Glomerular endothelial cell (primary cell): ENCODE measurements around the gene SULT4A1. TPM values are rescaled to one million over a fixed set of nuclear protein-coding genes. Genes with fewer than 3 reads are reported as not detected.
A peak's percentile ranks its signal among the peaks of the same experiment; 100 is the strongest.
"Not testable (repeated sequence)": the region's sequence is repeated elsewhere in the genome, so short reads cannot be mapped to it uniquely, and the experiment has no call there.

ENCODE experiments used
- DNase-seq: peaks from one replicate; pipeline ENCODE4 v3.0.0-alpha.2; 2011; ENCODE audit warnings: low read depth, low spot score; ENCODE audit errors: extremely low read depth
- total RNA-seq: library from RNA; depleted of rRNA; stranded (reverse); fragments of >200 nt; gene quantifications from 2 replicates; pipeline ENCODE4 v1.2.3, GENCODE V29; 2015

The SULT4A1 gene
- total RNA-seq, 1 donor from 2014 or later: 1.5 TPM

DNA sequence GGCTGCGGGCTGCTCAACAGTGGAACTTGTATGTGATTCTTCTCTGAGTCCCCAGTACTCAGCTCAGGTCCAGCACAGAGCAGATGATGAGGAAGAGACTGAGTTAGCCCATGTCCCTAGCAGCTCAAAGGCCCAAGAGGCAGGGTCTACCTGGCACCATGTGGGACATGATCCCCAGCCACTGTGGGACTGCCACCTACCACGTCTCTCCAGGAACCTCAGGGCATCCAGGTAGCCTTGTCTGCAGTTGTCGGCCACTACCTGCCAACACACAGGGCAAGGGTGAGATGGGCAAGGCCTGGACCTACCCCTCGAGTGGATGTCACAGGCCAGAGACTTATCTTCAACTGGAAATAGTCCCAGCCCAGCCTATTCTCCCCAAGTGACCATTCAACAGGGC, 25.1 kb upstream of the SULT4A1 start:
- DNase-seq: no peak

DNA sequence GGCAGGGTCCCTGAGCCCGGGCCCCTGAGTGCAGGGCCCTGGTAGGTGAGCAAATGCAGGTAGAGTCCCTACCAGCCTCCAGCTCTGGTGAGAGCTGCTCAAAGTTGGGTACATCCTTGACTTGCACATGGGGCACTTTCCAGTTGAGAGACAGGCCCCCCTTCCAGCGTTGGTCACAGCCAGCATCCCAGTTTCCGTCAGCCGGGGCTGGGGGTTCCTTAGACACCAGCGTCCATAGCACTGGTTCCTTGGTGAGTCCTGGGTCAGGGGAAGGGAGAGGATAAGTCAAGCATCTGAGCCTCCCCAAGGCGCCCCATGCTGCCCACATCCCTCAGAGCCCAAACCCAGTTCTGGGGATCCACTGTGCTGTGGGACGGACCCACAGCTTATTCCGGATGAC, 23.9 kb upstream of the SULT4A1 start:
- DNase-seq: no peak

DNA sequence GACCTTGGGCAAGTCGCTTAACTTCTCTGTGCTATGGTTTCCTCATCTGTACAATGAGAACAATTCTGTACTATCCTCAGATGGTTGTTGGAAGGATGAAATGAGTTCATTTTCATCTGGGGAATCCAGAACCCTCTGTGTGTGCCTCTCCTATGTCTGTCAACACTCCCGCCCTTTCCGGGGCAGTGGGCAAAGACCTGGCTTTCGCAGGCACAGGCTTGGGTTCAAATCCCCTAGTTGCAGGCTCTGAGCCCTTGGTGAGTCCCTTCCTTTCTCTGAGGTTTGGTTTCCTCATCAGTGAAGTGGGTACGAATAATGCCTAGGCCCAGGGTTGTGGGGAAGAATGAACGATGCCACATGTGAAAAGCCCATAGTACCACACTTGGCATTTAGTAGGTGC, 23.5 kb upstream of the SULT4A1 start:
- no peak for DNase-seq

DNA sequence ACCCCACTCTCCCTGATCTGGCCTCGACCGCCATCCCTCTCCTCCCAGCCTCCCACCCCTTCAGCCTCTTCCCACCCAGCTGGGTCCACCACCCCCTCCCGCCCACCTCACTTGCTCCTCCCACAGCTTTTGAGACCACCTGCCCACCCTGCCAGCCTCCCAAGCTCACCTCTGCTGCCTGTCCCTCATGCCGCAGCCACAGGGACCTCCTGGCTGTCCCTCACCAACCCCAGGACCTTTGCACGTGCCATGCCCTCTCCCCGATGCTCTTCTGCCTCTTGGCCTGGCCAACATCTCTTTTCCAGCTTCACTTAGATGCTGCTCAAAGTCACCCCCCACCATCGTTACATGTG, 23.0 kb upstream of the SULT4A1 start:
- DNase-seq: no peak

DNA sequence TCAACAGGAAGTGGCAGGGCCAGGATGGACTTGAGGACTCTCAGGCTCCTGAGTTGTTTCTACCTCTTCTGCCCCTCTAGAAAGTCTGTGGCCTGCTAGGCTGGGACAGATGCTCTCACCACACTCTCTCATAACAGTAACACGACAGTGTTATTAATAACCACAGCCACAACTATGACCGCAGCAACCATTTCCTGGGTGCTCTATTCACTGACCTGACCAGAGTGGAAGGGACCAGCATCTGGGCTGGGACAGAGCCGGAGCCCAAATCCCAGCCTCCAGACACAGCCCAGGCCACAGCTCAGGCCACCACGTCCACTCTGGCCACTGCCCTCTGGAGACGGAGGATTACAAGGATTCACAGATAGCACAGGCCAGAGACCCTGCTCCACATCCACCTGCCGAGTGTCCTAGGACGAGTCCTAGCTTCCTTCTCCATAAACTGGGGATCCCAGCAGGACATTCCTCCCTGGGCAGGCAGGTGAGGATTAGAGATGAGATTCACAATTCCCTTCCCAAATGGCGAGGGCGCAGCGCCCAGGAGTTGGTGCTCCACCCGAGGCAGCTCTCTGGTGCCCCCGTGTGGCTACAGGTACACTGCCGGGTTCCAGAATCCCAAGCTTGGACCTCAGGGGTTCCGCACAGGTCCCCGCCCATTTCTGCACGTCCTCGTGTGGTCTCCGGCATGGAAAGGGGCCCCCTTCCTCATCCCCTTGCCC, 22.4 kb upstream of the SULT4A1 start:
- no peak for DNase-seq

DNA sequence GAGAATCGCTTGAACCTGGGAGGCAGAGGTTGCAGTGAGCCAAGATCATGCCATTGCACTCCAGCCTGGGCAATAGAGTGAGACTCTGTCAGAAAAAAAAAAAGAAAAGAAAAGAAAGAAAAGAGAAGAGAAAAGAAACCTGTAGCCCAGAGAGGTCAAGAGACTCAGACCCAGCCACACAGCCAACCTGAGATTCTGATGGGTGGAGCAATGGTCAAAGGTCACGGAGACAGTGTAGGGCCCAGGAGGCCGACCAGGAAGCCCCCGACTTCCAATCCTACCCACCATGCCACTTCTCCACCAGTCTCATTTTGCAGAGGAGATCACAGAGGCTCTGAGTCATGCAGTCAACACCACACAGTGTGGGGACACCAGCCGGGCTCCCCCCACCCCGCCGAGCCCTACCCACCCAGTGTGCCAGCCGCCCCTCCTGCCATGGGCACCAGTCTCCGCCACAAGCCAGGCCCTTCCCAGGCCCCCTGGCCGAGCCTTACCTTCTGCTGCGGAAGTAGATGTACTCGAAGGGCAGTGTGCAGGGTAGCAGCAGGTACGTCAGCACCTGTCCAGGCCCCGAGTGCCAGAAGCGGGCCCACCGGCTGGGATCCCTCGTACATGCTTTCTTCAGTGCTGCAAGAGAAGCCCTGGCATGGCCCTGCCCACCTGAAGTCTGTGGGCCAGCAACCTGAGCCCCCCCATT, 21.6 kb upstream of the SULT4A1 start:
- no peak for DNase-seq

DNA sequence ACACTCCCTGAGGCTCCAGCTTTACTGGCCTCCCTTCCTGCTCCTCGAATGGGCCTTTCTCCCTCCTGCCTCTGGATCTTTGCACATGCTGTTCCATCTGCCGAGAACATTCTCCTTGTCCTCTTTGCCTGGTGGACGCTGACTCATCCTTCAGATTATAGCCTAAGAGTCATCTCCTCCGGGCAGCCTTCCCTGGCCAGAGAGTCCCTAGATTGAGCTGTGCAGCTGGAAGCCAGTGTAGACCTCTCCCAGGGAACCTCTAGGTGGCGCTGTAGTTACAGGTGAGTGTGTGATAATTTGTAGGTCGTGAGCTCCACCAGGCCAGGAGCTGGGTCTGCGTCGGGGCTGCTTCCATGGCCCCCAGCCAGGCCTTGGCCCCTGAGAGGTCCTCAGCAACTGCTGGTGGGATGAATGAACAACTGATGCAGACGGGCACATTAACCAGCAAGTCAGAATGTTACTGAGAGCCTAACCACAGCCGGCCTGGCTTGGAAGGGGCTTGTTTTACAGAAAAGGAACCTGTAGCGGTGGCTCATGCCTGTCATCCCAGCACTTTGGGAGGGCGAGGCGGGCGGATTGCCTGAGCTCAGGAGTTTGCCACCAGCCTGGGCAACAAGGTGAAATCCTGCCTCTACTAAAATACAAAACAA, 20.8 kb upstream of the SULT4A1 start:
- peak; percentile 31 for DNase-seq

DNA sequence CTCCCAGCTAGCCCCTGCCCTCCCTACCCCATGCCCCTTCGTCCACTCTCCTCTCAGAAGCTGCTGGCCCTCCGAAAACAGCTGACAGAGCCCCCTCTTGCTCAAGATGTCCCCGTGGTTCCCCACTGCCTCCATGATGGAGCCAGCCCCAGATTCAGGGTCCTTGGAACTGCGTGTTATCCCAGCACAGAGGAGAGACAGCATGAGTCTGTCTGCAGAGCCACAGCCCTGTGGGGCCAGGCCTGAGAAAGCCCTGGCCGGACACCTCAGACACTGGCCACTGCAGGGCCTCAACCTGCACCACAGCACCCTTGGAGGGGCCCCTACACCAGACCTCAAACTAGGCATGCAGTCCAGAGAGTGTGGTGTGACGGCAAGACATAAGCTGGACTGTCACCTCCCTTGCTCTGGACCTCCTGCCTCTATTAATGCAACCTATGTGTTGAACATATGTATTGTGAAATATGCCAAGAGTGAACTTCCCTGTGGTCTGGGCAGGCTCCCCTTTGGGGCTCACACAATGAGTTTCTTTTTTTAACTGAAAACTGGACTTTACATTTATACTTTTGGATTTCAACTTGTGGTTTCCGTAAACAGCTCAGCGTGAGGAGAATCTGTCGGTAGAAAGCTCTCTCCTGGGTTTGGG, 19.9 kb upstream of the SULT4A1 start:
- DNase-seq: no peak

DNA sequence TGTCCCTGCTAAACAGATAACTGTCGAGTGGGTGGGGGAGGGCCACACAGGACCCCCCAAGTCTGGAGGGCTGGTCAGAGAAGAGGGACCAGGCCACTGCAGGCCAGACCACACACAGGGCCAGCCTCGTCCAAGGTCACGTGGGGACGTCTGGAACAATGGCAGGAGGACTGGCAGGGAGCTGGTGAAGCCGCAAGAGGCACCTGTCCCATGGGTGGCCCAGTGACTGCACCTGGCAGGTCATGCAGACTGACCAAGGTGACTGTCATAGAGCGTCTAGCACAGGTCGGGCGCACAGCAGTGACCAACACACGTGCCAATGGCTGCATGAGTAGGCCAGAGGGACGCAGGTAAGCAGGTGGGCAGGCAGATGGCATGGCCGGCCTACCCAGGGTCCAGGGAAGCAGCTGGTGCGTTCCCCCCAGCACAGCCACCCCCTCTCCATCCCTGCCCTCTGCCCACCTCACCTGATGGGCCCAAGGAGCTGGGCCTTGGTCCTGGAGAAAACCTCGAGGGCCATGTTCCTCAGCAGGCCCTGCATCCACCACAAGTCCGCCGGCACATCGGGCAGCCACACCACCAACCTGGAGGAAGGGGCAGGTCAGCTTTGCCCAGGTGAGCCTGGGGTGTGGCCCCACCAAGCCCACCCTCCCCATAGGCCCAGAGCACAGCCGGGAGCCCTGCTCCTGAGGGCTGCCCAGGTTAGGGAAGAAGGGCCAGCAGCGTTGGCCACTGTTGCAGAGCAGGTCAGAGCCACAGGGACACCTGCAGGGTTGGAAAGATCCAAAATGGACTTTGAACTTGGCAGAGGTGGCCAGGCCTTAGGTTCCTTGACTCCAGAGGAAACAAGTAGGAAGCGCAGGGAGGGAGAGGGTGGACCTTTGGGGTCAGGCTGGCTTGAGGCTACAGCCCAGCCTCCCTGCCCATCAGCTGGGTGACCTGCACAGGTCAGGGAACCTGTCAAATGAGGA, 19.1 kb upstream of the SULT4A1 start:
- DNase-seq: no peak

DNA sequence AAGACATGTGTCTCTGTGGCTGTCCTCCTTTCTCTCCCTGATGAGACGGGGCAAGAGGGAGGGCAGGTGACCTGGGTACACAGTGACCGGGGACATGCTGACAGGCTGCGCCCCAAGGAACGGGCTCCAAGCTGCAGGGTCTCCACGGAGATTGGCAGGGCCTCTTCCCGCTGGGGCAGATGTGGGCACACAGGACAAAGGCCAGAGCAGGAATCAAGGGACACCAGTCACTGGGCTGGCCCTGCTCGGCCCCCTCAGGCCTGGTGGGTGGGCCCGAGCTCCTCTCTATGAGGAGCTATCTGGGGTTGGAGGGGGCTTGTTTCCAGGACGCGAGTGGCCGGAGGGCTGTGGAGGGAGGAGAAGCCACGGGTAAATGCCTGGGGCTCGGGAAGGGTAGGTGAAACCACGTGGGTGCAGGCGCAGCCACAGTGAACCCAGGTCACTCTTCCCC, 18.3 kb upstream of the SULT4A1 start:
- DNase-seq: no peak

DNA sequence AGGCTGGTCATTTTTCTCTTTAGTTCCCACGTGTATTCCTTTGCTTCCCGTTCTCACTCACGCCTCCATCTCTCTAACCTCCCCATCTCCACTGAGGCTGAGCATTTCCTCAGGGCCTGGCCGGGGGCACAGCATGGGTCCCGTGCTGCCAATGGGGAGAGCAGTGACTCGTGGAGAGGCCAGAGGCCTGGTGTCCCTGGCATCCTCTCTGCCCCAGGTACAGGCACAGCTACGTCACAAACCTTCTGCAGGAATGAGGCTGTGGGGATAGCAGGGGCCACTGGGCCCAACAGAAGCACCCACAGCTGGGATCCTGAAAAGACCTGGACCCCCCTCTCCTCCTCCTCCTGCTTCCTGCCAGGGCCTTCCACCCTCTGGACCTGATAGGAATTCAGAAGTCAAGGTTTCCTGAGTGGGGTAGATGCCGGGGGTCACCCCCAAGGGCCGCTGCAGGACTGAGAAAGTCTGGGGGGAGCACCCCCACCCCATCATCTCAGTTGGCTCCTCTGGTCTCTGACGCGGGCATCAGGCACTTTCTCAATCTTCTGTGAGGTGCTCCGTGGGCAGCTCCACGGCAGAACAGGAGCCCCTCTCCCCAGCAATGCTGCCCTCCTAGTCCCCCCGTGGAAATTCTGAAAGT, 17.7 kb upstream of the SULT4A1 start:
- DNase-seq: no peak

DNA sequence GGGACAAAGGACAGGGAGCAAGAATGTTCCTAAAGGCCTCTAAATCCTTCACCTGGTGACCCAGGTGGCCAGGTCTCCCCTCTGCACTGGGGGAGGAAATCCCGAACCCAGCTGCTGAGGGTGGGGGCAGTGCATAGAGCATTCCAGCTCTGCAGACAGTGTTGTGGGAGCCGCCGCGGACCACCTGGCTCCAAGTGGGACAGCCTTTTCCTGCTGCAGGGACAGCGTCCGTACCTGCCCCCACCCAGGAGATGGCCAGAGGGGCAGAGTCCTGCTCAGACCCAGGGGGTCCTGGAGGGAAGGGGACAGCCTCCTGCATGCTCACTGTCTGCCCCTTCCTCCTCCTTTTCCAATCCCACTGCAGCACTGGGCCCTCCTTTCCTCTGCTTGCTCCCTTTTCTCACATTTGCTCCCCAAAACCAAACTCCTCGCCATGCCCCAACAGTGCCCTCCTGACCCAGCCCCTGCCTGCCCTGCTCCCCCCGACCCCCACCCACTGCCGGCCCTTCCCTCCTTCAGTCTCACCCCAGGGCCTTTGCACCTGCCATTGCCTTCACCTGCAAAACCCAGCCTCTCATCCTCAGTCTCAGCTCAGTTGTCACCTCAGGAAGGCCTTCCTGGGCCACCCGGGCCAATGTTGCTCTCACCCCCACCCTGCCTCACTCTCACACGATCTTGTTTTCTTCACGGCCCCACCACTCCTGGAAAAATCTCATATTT, 16.7 kb upstream of the SULT4A1 start:
- no peak for DNase-seq

DNA sequence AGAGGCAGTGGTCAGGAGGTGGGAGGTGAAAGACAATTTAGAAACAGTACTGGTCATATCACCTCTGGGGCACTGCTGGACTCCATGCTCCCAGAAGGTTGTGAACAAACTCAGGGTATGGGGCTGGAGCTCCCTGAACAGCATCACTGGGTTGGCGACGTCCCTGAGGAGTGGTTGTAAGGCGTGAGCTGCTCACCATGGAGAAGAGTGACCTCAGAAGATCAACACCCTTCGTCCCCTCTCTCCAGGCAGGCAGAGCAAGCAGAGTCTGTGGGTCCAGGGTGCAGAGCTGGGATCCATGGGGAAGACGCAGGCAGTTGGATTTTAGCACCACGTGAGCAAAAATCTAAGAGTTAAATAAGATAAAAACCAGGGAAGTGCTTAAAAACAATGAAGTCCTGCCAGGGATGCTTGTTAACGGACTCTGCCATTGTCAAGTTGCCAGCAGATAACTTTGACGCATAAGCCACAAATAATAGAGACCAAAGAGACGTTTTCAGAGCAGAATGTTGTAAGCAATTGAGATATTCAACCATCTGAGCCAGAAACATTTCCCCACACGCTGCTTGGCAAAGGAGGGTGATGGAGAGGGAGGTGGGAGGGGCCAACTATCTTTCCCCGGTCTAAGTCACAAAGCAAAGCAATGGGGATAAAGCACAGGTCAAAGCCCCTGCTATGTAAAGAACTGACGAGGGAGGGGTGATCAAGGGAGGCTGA, 15.9 kb upstream of the SULT4A1 start:
- DNase-seq: no peak

DNA sequence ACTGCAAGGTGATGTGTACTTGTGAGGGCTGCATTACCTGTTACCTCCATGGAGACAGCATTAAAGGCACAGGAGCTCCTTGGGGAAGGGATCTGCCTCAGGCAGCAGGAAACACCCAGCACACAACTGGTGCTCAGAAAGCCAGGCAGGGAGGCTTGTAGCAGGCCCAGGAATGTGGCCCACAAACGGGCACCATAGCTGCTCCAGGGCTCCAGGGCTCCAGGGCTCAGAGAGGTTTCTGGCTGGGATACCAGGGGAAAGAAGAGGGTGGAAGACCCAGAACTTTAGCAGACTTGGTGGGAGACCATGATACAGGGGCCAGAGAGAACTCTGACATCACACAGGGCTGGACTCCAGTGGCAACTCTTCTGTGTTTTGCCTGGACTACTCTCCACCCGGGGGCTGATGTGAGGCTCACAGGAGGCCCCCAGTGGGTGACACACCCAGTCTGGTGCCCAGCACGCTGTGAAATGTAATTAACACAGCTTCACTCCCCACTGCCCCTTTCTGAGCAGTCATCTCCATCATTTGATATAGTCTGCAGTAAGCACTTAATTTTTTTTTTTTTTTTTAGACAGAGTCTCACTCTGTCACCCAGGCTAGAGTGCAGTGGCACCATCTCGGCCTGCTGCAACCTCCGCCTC, 14.7 kb upstream of the SULT4A1 start:
- DNase-seq: no peak

DNA sequence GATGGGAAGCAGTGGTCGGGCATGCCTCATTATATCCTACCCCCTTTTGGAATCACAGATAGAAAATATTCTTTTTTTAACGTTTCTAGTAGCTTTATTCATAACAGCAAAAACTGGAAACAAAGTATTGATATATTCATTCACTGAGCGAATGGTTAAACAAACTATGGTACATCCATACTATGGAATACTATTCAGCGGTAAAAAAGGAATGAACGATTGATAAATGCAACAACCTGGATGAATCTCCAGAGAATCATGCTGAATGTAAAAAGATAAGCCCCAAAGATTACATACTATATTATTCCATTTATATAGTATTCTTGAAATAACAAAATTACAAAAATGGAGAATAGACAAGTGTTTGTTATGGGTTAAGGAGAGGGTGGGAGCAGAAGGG, 7.5 kb upstream of the SULT4A1 start:
- DNase-seq: no peak

DNA sequence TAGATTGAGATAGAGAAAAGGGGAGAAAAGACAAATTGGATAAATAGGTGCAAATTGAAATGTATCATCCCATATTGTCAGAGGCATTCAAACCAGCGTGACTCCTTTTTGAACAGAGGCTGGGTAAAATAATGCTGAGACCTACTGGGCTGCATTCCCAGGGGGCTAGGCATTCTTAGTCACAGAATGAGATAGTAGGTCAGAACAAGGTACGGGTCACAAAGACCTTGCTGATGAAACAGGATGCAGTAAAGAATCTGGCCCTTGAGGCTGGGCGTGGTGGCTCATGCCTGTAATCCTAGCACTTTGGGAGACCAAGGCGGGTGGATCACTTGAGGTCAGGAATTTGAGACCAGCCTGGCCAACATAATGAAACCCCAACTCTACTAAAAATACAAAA, 6.7 kb upstream of the SULT4A1 start:
- DNase-seq: not testable (repeated sequence)

DNA sequence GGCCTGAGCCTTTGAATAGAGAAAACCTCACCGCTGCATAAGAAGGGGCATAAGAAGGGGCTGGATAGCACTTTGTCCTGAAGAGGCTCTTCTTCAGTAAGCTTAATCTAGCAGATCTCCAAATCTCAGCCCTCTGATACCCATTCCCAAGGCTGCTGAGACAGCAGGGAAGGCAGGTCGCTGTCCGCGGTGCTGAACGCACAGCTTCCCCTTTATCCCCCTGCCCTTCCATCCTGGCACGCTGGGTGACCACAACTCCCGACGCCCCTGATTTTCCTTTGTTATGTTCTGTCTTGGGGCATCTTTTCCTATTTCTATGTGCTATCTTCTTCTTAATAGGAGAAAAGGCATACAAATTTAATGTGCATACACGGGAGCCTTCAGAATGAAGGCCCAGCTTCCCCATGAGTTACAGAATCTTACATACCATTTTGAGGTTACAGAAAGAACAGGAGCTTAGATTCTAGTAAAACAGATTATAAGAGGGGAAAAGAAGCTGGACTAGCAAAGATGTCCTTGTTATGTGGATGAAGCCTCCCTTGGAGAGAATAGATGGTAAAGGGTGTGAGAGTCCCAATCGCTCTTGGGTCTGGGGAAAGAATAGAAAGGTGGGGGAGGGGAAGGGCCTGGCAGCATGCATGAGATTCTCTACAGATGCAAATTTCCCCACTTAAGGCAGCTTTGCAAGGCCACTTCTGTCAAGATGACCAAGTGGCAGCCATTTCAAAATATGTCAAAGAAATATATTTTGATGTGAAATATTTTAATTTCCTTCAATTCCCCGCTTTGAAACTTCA, 5.7 kb upstream of the SULT4A1 start:
- no peak for DNase-seq

DNA sequence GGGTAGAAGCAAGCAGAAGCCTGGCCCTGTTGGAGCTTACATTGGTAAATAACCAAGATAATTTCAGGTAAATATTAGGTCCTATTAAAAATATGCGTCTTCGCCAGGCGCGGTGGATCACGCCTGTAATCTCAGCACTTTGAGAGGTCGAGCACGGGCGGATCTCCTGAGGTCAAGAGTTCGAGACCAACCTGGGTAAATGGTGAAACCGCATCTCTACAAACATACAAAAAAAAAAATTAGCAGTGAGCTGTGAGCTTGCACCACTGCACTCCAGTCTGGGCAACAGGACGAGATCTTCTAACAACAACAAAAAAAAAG, 529 bp upstream of the SULT4A1 start:
- DNase-seq: no peak
